Stimulated activated CD4-positive, alpha-beta T cell treated with anti-CD3 and anti-CD28 coated beads, Interleukin-12 subunit alpha, Interleukin-12 subunit beta, amount 100 ng/mL, for 48 hours (primary cell): ENCODE measurements around the gene RYR1.
"Not testable (repeated sequence)": the region's sequence is repeated elsewhere in the genome, so short reads cannot be mapped to it uniquely, and the experiment has no call there.

Experiments
- DNase-seq, 3 donors: peaks; one replicate each; pipeline ENCODE4 v3.0.0-alpha.2; 2020; ENCODE audit warnings: low read depth in 2 of 3, low spot score in 1 of 3

The RYR1 gene

GRCh38 chr19:38399537-38399936, 34.0 kb upstream of the RYR1 start:
- no peak for DNase-seq

- no peak for DNase-seq
Observed at GRCh38 chr19:38400361-38400760, 33.1 kb upstream of the RYR1 start.

GRCh38 chr19:38401148-38401547, 32.3 kb upstream of the RYR1 start:
- no peak for DNase-seq

GRCh38 chr19:38402623-38402966, 30.9 kb upstream of the RYR1 start:
- no peak for DNase-seq

GRCh38 chr19:38402967-38403674, 30.4 kb upstream of the RYR1 start, which contains the start of gene FAM98C:
Gene FAM98C (plus strand): TSS chr19:38403093. CDS start chr19:38403154, 61 bp downstream.
- DNase-seq: peak; percentile 95 to 96 (median 96)

- DNase-seq: no peak
Observed at GRCh38 chr19:38404858-38405257, 28.6 kb upstream of the RYR1 start.

- no peak for DNase-seq
Observed at GRCh38 chr19:38405276-38405675, 28.2 kb upstream of the RYR1 start.

- DNase-seq: no peak
Observed at GRCh38 chr19:38409631-38410133, 23.8 kb upstream of the RYR1 start.

GRCh38 chr19:38410407-38410806, 23.1 kb upstream of the RYR1 start:
- DNase-seq: not testable (repeated sequence)

- DNase-seq: no peak
Observed at GRCh38 chr19:38411041-38411712, 22.3 kb upstream of the RYR1 start.

GRCh38 chr19:38411898-38412297, 21.6 kb upstream of the RYR1 start:
- DNase-seq: not testable (repeated sequence)

GRCh38 chr19:38412491-38412890, 21.0 kb upstream of the RYR1 start:
- DNase-seq: no peak

GRCh38 chr19:38412961-38413360, 20.5 kb upstream of the RYR1 start:
- no peak for DNase-seq

GRCh38 chr19:38413416-38413815, 20.1 kb upstream of the RYR1 start:
- DNase-seq: no peak

- DNase-seq: no peak
Observed at GRCh38 chr19:38417146-38417543, 16.3 kb upstream of the RYR1 start.

GRCh38 chr19:38417544-38418506, 15.7 kb upstream of the RYR1 start:
- peak in 2 of 3 donors; percentile 57 to 65 for DNase-seq

- no peak for DNase-seq
Observed at GRCh38 chr19:38420935-38421334, 12.6 kb upstream of the RYR1 start.

GRCh38 chr19:38421856-38422255, 11.6 kb upstream of the RYR1 start:
- DNase-seq: no peak

- DNase-seq: no peak
Observed at GRCh38 chr19:38422438-38422837, 11.1 kb upstream of the RYR1 start.

- no peak for DNase-seq
Observed at GRCh38 chr19:38424272-38424671, 9.2 kb upstream of the RYR1 start.

- no peak for DNase-seq
Observed at GRCh38 chr19:38425222-38425809, 8.2 kb upstream of the RYR1 start.
